HG03280 (cell line): ENCODE results near the gene PRICKLE3.
"Not testable (repeated sequence)": the region's sequence is repeated elsewhere in the genome, so short reads cannot be mapped to it uniquely, and the experiment has no call there.

Source experiments
- ATAC-seq: cut with Tn5 transposase; IDR thresholded peaks from one replicate; pipeline ENCODE4 v1.9.1; 2021; ENCODE audit warnings: mild to moderate bottlenecking, moderate library complexity; ENCODE audit not compliant: unreplicated experiment

PRICKLE3 gene

GRCh38 chrX:49184294-49185281 lies 1.6 kb downstream of the PRICKLE3 start:
- no peak for ATAC-seq

DNA sequence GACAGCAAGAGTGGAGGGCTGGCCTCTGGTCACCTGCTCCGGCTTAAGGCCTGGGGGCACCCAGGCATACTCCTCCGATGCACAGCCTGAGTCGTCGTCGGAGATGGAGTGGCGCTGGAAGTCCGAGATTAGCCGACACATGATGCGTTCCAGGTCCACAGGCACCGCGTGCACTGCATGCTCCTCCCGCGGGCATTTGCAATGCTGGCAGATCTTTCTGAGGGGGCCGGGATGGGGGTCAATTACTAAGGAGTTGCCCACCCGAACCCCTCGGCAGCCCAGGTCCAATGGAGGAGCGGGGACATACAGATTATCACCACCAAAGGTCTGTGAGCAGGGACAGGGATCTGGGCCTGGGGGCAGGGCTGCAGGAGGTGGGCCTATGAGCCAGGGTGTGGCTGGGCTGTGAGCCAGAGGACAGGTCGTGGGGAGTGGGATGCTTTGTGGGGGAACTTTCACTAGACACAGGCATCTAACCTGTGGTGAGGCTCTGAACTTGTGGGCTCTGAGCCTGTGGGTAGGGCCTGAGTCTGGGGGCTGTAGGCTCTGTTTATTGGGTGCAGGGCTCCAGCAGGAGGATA lies 2.4 kb downstream of the PRICKLE3 start:
- ATAC-seq = no peak

DNA sequence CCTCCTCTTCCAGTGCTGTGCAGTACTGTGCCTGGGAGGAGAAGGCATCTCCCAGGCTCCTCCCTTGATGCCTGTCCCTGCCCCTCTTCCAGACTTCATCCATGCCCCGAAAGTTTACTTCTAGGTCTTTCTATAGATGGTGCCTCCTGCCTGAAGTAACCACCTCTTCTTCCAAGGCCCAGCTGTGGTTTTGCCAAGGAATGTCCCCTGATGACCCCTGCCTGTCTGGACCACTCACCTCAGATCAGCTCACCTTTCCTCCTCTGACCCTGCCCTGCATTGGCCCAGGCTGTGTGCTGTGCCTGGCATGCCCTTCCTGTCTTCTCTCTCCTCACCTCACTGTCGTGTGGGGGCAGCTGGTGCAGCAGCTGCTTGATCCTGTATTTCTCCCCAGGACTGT lies 6.8 kb downstream of the PRICKLE3 start:
- no peak for ATAC-seq

DNA sequence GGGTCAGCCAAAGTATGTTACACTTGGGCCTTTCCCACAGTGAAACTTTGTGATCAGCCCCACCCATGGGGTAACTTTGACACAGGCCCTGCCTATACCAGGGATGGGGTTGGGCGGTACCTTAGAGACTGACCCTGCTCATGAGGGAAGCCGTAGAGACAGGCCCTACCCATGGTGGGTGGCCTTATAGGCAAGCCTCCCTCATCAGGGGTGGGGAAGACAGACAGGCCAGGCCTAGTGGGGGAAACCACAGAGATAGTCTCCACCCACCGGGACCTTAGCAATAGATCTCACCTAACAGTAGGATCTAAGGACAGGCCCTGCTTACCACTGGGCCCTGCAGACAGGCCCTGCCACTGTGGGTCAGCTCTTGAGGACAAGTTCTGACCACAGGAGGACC lies 7.6 kb downstream of the PRICKLE3 start:
- no peak for ATAC-seq

DNA sequence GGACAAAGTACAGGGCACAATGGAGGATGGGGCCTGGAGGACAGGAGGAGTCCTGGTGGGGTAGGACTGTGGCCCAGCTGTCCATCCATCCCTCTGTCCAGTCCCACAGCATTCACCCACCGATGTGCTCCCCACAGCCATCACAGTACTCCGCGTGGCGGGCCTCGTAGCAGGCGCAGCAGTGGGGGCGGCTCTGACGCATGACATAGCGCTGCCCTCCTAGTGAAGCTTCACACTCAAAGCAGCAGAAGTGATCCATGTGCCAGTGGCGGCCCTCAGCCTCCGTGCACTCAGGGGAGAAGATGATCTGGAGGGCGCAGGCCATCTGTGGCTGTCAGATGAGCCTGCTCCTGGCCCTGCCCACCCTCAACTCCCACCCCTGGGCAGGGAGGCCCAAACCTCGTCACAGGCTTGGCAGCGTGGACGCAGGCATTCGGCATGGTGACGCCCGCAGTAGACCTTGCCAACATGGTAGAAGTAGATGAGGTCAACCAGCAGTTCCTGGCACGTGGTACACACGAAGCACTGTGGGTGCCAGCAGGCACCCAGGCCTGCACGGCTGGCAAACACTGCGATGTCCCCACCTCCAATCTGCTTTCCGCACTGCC lies 8.2 kb downstream of the PRICKLE3 start:
- ATAC-seq = no peak

- ATAC-seq = no peak
Observed at GRCh38 chrX:49177338-49177833, 8.8 kb downstream of the PRICKLE3 start.

DNA sequence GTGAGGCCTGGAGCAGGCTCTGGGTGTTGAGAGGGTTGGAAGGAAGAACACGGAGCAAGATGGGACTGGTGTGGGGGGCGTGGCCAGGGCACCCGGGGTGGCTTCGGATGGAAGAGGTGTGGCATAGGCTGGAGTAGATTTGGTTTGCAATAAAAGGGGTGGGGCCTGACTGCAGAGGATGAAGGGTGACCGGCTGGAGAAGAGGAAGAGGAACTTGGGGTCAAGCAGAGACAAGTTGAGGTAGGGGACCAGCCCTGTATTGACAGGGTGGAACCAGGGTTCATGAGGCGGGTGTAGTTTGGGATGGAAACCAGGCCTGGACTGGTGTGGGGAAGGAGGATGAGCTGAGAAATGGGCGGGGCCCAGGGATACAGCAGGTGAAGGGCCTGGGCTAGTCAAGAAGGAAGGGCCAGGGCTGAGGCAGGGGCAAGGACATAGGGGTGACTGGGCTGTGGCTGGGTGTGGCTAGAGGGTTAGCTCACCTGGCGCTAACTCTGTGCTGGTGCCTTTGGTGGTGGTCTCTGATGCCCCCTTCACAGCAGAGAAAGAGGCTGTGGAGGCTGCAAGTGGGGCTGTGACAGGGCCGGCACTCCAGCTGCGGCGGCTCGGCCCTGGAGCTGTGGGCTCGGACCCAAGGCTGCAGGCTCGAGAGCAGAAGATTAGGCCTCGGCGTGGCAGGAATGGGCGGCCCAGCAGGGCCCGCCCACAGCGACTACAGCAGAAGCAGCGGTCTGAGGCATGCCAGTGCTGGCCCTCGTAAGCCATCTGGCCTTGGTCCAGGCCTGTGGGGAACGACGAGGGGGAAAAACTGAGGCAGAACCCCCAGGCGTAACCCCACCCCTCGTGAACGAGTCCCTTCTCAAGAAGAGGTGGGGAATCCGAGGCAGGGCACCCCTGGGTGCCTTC lies 9.5 kb downstream of the PRICKLE3 start:
- ATAC-seq = no peak

GRCh38 chrX:49175435-49176274 lies 10.5 kb downstream of the PRICKLE3 start:
- no peak for ATAC-seq

- no peak for ATAC-seq
Observed at GRCh38 chrX:49174723-49175122, 11.4 kb downstream of the PRICKLE3 start.

DNA sequence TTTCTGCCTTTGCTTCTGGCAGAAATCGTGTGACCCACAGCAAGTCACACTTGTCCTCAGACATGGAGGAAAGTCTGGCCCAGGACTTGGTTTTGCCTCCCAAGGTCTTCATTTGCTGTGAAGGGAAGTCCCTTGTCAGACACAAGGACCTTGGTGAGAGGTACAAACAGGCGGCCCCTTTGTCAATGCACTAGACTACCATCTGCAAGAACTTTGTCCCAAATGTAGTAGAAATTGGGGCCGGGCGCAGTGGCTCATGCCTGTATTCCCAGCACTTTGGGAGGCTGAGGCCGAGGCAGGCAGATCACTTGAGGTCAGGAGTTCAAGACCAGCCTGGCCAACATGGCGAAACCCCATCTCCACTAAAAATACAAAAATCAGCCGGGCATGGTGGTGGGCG lies 12.6 kb downstream of the PRICKLE3 start:
- not testable (repeated sequence) for ATAC-seq

- ATAC-seq = peak; percentile 71
Observed at GRCh38 chrX:49172280-49172780, 13.8 kb downstream of the PRICKLE3 start.

- ATAC-seq = peak; percentile 37
Observed at GRCh38 chrX:49171752-49172279, 14.4 kb downstream of the PRICKLE3 start, which contains the start of gene PLP2. PLP2 (plus strand) TSS chrX:49171898; CDS start chrX:49172001, 103 bp downstream.

GRCh38 chrX:49167740-49168108 lies 18.4 kb downstream of the PRICKLE3 start:
- no peak for ATAC-seq

DNA sequence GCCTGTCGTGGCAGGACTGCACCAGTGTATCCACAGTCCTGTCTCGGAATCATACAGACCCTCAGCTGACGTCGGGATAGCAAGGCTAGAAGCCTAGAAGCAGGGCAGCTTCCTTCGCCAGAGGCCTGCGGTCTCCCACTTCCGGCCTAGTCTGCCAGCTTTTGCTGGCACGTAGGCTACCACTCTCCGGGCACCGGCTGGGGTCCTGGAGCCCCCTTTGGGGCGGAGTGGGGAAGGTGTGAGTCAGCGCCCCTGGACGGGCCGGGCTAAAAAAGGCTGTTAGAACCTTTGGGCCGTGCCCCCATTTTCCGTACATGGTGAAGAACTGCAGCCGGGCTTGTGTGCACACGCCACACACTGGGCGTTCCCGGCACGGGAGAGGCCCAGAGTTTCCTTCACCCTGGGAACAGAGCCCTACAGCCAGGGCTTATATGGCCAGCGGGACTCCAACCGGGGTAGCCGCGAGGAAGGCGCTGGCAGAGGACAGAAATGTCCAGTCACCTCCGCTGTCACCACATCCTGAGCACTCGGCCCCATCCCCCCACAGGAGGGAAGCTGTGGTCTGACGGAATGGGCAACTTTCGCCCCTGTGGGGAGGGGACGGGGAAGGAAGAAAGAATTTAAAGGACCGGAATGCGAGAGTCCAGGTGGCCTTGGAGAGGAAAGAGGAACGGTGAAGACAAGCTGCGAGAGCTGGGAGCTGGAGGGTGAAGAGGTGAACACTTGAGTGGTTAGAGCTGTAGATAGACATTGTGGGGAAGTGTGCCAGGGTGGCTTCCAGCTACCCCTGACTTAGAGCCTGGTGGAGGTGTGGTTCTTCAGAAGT lies 19.0 kb downstream of the PRICKLE3 start:
- ATAC-seq = peak; percentile 9

DNA sequence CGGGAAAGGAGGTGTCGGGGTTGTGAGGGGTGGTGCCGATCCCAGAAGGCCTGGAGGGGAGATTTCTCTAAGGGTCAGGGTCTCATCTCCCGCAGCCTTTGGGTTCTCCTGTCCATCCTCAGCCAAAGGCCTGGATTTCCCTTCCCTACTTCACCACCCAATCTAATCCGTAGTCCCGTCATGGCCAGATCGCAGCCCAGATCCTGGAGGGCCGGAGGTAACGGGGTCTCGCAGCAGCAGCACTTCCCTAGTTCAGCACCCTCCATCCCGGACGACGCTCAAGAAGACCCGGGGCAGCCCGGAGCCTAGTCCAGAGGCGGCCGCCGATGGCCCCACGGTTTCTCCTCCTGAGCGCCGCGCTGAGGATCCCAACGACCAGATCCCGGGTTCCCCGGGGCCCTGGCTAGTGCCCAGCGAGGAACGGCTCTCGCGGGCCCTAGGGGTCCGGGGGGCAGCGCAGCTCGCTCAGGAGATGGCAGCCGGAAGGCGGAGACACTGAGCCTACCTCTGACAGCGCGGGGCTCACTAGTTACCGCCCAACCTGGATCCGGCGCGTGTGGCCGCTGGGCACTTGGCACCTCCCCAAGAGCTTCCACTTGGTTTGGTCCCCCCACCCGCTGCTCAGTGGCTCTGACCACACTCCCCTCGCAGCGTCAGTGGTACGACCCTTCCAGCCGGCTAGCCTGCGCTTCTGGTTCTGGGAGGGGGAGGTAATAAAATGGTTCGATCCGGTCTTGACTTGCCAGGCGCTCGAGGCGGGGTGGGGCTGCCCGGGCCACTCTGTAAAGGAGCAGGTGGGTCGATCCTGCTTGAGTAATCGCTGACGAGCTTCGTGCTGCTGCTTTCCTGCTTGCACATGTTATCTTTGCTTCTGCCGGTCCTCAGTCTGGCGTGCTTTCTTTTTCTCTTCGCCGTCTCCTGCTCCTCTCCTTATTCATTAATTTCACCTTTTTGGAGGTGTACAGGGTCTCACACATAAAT lies 20.0 kb downstream of the PRICKLE3 start:
- peak; percentile 43 for ATAC-seq

- no peak for ATAC-seq
Observed at GRCh38 chrX:49164589-49165360, 21.4 kb downstream of the PRICKLE3 start.
